Measurements from ENCODE around the gene SURF6. TPM values are rescaled to one million over a fixed set of nuclear protein-coding genes. Genes with fewer than 3 reads are reported as not detected.

Gene SURF6
- total RNA-seq, 4 donors from 2014 or later, result 16.1 to 41.2 (median 26.8) TPM

DNA sequence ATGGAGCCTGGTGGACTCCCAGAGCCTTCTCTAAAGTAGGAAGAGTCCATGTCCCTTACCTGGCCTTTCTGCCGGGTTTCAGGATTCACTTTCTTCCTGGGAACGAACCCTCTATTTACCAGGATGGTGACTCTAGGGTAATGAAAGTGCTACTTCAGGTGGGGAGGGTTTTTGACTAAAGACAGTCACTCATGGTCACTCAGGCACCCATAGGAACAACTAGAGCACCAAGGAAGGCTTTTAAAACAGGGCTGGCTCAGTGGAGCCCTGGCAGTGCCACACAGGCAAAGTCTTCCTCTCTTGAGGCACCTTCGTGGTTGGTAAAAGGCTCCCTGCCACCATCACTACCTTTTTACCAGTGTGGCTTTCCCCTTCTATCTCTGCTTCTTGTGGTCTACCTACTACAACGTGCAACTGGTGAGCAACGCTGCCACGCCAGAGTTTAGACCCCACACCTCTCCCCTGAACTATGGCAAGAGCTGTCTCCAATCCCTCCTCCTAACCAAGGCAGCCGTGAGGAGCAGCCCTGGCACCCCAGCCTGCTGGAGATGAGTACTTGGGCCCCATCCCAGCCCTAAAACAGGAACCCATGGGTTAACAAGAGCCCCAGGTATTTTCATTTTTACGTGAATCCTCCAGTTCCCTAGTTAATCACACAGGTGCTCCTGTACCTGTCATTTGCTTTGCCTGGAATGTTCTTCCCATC, 16.8 kb upstream of the SURF6 start:
- Histone ChIP-seq H3K4me3 (no peak overlapping the region), H3K36me3 (peaks cover 0 to 50% (median 3%) of the 10 kb centered on the region in 3 donors), H3K4me1 (peaks cover 0 to 35% (median 19%) of the 10 kb centered on the region in 4 donors), H3K27ac (no peak overlapping the region), H3K27me3 (no peaks in the 10 kb centered on the region), H3K9me3 (no peaks in the 10 kb centered on the region)
- no peak for DNase-seq
- no peak for TF ChIP-seq POLR2A (IDR thresholded peaks at IDR 0.05)
- TF ChIP-seq, protein P1, sequence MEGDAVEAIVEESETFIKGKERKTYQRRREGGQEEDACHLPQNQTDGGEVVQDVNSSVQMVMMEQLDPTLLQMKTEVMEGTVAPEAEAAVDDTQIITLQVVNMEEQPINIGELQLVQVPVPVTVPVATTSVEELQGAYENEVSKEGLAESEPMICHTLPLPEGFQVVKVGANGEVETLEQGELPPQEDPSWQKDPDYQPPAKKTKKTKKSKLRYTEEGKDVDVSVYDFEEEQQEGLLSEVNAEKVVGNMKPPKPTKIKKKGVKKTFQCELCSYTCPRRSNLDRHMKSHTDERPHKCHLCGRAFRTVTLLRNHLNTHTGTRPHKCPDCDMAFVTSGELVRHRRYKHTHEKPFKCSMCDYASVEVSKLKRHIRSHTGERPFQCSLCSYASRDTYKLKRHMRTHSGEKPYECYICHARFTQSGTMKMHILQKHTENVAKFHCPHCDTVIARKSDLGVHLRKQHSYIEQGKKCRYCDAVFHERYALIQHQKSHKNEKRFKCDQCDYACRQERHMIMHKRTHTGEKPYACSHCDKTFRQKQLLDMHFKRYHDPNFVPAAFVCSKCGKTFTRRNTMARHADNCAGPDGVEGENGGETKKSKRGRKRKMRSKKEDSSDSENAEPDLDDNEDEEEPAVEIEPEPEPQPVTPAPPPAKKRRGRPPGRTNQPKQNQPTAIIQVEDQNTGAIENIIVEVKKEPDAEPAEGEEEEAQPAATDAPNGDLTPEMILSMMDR (IDR thresholded peaks at IDR 0.05), result no peak

DNA sequence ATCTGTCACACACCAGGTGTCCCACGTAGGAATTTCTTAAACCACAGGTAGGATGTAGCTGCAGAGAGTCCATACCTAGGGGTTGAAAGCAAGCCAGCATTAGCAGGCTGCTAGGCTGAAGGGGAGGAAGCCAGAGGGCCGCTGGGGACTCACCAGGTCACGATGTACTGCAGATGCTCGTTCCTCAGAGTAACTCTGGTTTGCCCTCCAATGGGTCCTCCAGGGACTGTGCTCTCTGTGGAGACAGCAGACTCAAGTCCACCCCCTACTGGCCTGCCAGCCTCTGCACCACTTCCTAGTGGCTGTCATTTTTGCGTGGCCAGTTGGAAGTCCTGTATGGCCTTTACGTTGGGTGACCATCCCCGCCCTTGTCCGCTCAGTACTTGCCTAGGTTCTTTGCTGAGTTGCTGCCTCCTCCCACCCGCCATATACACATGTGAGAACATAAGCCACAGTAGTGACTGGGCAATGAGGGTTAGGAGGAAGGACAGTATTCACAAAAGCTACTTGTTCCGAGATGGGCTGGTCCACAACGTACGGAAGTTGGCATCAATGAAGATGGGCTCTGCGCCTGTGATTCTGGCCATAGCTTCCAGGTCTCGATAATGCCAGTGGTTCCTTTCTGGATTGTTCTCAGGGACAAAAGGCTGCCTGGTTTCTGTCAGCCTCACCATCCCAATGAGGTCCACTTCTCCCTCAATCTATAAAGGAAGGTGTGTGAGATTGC, 16.1 kb upstream of the SURF6 start:
- no peaks in the 10 kb centered on the region for H3K27me3 ChIP-seq
- H3K4me1 ChIP-seq, result peaks cover 0 to 29% (median 20%) of the 10 kb centered on the region in 4 donors
- no peak overlapping the region for H3K4me3 ChIP-seq
- DNase-seq, result peak in 2 of 3 donors; percentile 39 to 67
- no peaks in the 10 kb centered on the region for H3K9me3 ChIP-seq
- peaks cover 0 to 50% (median 3%) of the 10 kb centered on the region in 3 donors for H3K36me3 ChIP-seq
- no peak for TF ChIP-seq POLR2A (IDR thresholded peaks at IDR 0.05)
- TF ChIP-seq, protein P1 (IDR thresholded peaks at IDR 0.05), result peak in 4 of 6 experiments; percentile 42 to 63 (median 56)
- no peak overlapping the region for H3K27ac ChIP-seq

DNA sequence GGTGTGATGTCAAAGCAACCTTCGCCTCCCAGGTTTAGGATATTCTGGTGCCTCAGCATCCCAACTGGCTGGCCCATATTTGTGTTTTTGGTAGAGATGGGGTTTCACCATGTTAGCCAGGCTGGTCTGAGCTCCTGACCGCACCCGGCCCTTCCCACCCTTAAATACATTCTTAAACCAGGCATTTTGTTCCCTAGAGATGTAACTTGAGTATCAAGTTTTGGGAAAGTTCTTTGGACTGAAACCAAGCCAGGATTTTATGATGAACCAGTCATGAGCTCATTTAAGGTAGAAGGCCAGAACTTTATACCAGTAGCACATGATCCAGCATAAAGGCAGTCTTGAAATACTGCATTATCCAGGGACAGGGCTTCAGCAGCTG, 15.5 kb upstream of the SURF6 start:
- no peak overlapping the region for H3K4me3 ChIP-seq
- H3K27ac ChIP-seq, result no peak overlapping the region
- peaks cover 0 to 50% (median 3%) of the 10 kb centered on the region in 3 donors for H3K36me3 ChIP-seq
- no peak for TF ChIP-seq POLR2A (IDR thresholded peaks at IDR 0.05)
- TF ChIP-seq, protein P1 (IDR thresholded peaks at IDR 0.05), result no peak
- no peaks in the 10 kb centered on the region for H3K9me3 ChIP-seq
- H3K27me3 ChIP-seq, result no peaks in the 10 kb centered on the region
- H3K4me1 ChIP-seq, result peaks cover 0 to 31% (median 23%) of the 10 kb centered on the region in 4 donors
- no peak for DNase-seq

DNA sequence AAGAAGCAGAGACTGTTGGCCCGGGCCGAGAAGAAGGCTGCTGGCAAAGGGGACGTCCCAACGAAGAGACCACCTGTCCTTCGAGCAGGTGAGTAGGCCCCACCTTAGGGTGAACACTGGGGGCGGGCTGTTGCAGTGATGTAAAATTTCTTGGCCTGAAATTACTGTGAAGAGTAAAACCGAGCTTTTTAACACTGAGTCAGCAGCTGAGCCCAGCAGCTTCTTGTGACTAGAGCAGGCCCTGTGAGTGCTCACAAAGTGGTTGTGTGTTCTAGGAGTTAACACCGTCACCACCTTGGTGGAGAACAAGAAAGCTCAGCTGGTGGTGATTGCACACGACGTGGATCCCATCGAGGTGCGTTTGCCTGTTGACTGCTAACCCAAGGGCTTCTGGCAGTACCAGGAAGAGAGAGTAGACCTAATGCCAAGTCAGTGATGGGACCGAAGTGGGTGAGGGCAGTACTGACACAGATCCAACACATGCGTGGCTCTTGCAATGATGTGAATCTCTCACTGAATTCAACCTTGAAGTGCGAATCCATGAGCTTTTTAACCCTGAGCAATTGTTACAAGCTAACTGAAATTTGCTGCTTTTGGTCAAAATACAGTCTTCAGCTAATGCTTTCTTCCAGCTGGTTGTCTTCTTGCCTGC, 14.1 kb upstream of the SURF6 start:
- TF ChIP-seq, protein P1 (IDR thresholded peaks at IDR 0.05), result no peak
- TF ChIP-seq POLR2A (IDR thresholded peaks at IDR 0.05), result no peak
- Histone ChIP-seq H3K36me3 (peaks cover 0 to 58% (median 3%) of the 10 kb centered on the region in 3 donors), H3K27me3 (no peaks in the 10 kb centered on the region), H3K27ac (no peak overlapping the region), H3K4me3 (no peak overlapping the region), H3K4me1 (peaks cover 0 to 33% (median 22%) of the 10 kb centered on the region in 4 donors), H3K9me3 (no peaks in the 10 kb centered on the region)
- DNase-seq, result no peak

DNA sequence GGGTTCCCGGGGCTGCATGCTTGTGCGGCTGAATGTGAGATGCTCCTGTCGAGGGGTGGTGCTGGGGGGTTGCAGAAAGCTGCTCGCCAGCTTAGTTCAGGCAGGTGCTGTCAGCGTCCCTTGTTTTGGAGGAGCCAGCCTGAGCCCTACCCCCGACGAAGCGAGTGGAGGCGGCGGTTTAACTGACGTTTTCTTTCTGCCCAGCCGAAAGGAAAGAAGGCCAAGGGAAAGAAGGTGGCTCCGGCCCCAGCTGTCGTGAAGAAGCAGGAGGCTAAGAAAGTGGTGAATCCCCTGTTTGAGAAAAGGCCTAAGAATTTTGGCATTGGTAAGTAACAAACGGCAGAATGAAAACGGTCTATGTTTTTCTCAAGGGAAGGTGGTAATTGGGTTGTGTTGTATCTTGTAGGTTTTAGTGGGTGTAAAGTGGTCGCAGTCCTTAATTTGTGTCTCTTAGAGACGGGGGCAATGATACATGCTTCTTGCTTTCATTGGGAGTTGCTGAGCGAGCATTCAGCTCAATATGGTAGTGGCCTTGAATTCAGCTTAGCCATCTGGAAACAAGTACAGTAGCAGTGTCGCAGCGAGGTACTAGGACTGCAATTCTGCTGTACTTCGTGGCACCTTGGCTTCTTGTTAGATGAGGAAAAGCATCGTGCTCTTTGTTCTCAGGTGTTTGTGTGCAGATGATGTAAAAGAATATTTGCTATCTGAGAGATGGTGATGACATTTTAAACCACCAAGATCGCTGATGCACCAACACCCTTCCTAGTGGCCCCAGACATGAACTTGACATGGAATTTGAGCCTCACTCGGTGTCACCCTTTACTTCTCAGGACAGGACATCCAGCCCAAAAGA, 13.0 kb upstream of the SURF6 start:
- Histone ChIP-seq H3K36me3 (peaks cover 0 to 68% (median 3%) of the 10 kb centered on the region in 3 donors), H3K27me3 (no peaks in the 10 kb centered on the region), H3K4me3 (peak overlapping the region; percentile 84 to 99 (median 94)), H3K4me1 (peaks cover 0 to 28% (median 22%) of the 10 kb centered on the region in 4 donors), H3K27ac (peak overlapping the region; percentile 87 to 92 (median 90)), H3K9me3 (no peaks in the 10 kb centered on the region)
- DNase-seq, result no peak
- no peak for TF ChIP-seq POLR2A (IDR thresholded peaks at IDR 0.05)
- TF ChIP-seq, protein P1 (IDR thresholded peaks at IDR 0.05), result no peak
